ENCODE measurements around the gene GOLPH3.

Gene GOLPH3

DNA sequence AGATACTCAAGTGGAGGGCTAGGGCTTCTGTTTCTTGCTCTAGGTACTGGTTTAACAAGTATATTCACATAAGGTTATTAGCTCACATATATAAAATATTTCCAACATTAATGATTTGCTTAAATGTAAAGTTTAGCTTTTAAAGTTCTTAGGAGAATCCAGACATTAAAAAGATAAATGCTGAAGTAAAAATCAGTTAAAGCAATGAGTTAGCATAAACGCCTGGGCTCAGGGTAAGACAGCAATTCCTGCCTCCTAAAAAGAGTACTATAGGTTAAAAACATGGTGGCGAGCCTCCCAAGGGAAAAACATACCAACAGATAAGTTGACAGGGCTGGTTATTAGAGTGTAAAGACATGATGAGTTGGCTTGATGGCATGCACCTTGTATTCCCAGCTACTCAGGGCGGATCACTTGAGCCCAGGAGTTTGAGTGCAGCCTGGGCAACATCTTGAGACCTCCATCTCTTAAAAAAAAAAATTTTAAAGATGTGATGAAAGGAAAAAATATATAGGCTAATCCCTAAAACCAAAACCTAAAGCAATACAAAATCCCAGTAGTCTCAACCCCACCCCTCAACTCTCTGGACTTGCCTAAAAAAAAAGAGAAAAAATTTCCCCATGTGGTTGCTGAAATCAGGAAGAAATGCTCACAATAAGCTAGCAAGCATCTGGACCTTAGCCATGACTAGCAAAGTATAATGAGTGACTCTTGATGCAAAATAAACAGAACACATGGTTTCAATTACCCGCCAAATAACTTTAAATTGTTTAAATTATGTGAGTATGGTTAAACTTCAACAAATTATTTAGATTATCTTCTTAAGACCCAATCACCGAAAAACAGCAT, 3.6 kb downstream of the GOLPH3 start:
- no peak for DNase-seq

DNA sequence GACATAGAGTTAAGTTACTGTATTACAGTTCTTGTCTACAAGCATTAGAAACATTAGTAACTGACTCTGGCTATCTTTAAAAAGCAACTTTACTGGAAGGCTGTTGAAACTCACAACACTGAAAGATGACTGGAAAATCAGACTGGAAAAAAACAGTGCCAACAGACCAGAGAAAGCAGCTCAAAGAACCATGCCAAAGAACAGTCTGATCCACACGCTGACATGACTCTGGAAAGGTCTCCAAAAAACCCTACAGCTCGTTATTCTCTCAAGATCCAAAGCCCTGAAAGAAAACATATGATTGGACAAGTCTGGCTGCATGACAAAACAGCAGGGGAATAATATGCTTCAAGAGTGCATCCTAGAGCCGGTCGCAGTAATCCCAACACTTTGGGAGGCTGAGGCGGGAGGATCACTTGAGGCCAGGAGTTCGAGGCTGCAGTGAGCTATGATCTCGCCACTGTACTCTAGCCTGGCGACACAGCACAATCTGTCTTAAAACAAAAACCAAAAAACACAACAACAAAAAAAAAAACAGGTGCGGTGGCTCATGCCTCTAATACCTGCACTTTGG, 5.6 kb downstream of the GOLPH3 start:
- no peak for DNase-seq

GRCh38 chr5:32165597-32165996, 8.5 kb downstream of the GOLPH3 start:
- no peak for DNase-seq

GRCh38 chr5:32163785-32164184, 10.3 kb downstream of the GOLPH3 start:
- no peak for DNase-seq

GRCh38 chr5:32163053-32163452, 11.1 kb downstream of the GOLPH3 start:
- no peak for DNase-seq

- no peak for DNase-seq
These were observed 13.9 kb downstream of the GOLPH3 start for GRCh38 chr5:32160228-32160627.

DNA sequence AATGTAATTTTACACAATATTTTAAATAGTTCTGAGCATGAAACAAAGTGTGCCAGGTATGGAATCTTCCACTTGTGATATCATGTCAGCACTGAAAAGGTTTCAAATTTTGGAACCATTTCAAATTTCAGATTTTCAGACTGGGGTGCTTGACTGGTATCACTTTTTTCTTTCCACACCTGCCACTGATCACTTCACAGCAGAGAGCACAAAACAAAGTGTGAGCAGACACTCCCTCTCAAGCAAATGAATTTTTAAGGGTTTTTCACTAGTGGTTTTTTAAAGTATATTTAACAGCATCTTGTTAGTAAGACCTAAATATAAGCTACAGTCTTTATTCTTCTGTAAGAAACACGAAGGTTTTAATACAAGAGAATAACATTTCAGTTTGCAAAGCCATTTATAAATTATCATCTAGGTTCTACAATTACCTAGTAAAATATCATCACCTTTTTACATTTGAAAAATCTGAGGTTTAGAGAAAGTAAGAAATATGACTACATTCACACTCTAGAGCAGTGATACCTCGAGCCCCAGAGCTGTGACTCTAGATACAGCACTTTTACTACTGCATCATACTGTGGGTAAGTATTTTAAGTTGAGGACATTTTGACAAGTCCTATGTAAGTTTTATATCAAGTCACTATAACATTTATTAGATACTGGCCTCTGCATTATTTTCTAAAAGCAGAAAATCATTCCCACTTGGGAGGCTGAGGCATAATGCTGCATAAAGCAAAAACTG, 14.6 kb downstream of the GOLPH3 start:
- no peak for DNase-seq

DNA sequence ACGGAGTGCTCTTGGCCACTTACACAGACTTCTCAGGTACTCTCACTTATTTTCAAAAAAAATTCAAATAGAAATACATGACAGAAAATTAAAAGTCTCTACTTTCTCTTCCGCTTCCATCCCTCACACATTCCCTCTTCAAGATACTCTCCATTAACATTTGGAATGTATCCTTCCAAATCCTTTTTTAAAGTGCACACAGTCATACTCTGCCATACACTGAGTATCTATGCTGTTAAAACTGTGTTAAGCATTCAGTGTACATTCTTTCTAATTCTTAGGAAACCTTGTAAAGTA, 15.5 kb downstream of the GOLPH3 start:
- DNase-seq: no peak

DNA sequence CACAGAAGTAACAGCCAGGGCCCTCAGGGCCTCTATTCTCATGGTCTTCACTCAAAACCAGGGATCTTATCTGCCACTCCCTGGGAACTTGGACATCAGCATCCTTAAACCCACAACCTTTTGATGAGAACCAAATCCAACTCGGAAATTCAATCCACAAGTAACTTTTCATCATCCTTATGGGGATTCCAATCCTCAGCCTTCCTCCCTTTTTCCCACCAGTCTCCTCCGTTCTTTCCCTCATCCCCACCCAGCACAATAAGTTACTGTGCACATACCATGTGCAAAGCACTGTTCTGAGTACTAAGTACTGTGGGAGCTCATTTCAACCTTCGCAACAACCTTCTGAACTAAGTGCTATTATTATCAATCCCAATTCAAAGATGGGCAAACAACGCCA, 17.0 kb downstream of the GOLPH3 start:
- no peak for DNase-seq

DNA sequence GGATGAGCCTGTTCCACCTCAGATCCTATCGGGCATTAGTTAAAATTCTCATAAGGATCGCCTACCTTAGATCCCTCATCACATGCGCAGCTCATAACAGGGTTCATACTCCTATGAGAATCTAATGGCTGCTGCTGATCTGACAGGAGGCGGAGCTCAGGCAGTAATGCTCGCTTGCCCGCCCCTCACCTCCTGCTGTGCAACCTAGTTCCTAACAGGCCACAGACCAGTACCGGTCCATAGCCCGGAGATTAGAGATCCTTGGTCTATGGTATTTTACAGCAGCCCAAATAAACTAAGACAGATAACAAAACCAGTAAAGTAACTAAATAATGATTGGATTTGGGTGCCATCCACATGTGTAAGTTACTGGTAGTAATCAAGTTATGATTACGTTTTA, 17.5 kb downstream of the GOLPH3 start:
- DNase-seq: no peak

DNA sequence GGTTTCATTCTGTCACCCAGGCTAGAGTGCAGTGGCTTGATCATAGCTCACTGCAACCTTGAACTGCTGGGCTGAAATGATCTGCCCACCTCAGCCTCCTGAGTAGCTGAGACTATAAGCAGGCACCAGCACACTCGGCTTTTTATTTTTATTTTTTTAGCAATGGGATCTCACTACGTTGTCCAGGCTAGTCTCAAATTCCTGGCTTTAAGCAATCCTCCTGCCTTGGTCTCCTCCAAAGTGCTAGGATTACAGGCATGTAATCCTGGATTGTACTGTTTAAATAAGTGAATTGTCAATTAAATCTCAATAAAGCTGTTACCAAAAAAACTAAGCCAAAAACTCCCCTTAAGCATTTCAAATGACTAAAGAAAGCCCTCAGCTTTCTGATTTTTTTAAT, 18.9 kb downstream of the GOLPH3 start:
- DNase-seq: no peak

DNA sequence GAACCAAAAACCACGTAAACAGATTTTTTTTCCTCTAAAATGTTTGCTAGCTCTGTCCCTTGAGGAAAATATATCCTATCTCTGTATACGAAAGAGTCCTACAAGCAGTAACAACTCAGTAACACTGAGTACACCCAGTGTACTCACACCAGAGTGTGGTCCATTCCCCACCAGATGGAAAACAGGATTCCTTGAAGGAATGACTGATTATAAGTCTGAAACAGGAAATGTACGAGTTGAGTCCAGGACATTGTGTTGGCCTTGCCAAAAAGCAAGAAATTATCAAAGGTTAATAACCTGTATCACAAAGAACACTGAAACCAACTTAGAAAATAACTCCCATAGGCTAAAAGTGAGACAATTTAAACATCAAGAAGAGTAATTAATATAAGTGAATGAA, 20.4 kb downstream of the GOLPH3 start:
- no peak for DNase-seq

GRCh38 chr5:32151198-32151597, 22.9 kb downstream of the GOLPH3 start:
- no peak for DNase-seq

GRCh38 chr5:32150366-32150765, 23.8 kb downstream of the GOLPH3 start:
- DNase-seq: no peak

DNA sequence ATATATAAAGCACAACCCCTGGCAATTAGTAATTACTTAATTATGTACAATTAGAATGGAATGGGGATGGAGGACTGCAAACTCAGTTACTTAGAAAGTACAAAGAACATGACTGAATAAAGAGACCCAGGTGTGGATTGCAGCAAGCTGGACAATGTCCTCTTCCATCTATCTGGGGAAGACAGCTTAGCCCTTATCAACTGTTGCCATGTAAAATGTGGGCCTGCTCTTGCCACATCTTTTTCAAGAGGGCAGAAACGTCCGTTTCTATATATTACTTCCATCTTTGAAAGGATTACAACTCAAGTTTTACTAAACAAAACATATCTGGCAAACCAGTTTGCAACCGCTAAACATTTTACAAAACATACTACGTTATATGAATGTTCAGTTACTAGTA, 26.2 kb downstream of the GOLPH3 start:
- no peak for DNase-seq

- DNase-seq: no peak
These were observed 26.9 kb downstream of the GOLPH3 start for GRCh38 chr5:32147236-32147635.

GRCh38 chr5:32145378-32145777, 28.7 kb downstream of the GOLPH3 start:
- no peak for DNase-seq

GRCh38 chr5:32144378-32145207, 29.5 kb downstream of the GOLPH3 start:
- no peak for DNase-seq

DNA sequence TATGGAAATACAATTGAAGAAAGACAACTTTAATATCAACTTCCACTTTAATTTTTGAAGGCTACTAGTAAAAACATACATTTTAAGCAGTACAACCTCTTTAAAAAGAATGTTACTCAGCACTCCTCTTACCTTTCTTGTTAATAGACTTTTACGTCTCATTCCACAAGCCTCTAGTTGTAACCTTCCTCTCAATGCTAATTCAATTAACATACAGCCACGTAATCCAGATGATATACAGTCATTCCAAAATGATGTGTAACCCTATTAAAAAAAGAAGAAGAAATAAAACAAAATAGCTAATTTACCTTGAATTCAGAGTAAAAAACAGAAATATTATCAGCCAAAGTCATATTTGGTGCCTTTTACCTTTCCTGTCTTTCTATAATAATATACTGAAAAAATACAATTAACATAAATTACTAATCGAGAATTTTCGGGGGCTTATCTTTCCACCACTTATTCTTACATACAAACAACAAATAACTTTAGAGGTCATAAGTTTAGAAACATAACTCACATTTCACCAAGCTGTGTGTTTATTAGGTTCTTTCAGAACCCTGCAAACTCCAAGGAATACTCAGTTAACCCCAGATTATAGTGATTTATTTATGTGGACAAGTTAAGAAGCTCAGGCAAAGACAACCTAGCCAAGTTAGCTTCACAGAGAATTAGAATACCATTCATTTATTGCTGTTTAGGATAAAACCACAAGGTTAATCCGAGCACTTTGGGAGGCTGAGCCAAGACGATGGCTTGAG, 30.3 kb downstream of the GOLPH3 start:
- DNase-seq: no peak

DNA sequence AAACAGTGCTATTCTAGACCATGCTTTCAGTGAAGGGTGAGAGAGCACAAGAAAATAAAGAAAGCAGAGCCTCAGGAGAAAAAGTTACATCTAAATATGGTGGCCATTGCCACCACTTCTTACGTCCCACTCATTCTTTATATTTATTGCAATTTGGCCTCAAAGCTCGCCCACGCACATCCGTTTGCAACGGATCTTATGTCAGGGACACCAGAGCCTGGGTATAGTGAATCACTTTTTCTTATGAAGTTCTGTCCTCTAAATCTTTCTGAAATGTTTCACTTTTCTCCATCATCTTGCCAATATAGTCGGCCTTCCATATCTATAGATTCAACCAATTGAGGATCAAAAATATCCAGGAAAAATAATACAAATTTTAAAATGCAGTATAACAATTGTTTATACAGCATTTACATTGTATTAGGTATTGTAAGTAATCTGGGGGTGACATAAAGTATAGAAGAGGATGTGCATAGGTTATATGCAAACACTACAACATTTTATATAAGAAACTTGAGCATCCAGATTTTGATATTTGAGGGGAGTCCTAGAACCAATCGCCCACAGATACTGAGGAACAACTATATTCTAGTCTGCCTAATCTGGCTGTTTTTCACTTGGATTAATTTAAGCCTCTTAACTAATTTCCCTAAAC, 35.2 kb downstream of the GOLPH3 start:
- no peak for DNase-seq

GRCh38 chr5:32136342-32136741, 37.8 kb downstream of the GOLPH3 start:
- no peak for DNase-seq

DNA sequence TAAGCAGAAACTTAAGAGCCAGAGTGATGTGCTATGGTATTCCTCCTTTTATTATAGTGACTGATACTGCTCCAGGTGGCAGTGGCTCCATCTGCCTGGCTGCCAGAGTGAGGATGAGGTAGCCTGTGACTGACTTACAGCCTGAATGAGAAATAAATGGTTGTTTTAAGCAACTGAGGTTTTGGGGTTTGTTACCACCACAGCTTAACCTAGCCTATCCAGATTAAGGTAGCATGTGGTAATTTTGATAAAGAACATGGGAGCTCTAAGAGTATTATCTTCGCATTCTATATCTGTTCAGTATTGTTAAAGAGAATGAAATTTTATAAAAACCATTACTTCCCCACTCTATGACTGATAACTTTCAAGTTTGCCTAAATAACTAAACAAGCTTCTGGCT, 39.0 kb downstream of the GOLPH3 start:
- DNase-seq: no peak
